Adrenal gland (tissue), 12 donors: ENCODE measurements around the gene ZDHHC24. TPM values are rescaled to one million over a fixed set of nuclear protein-coding genes. Genes with fewer than 3 reads are reported as not detected.

Experiments
- DNase-seq, 7 donors: peaks; one replicate each; pipeline ENCODE4 v3.0.0-alpha.2; 2019 to 2020
- H3K27ac ChIP-seq, 5 donors: fragments of 200-600 bp; sonication (generic) in 4 of 5; 1 replicate in 3 of 5; 2 replicates in 2 of 5; pipeline versions ENCODE4 v1.5.1 to v1.8.0; 2016 to 2020; ENCODE audit warnings: mild to moderate bottlenecking in 1 of 5
- H3K27me3 ChIP-seq: fragments of 200-600 bp; 2 replicates; pipeline ENCODE4 v1.8.0; 2021
- H3K36me3 ChIP-seq, 2 donors: fragments of 200-600 bp; replicated peaks in 1 of 2; 1 replicate in 1 of 2; 2 replicates in 1 of 2; pipeline versions ENCODE4 v1.5.1 to v1.8.0; 2018 to 2022
- H3K4me1 ChIP-seq, 2 donors: fragments of 200-600 bp; replicated peaks in 1 of 2; 1 replicate in 1 of 2; 2 replicates in 1 of 2; pipeline versions ENCODE4 v1.5.1 to v1.8.0; 2018 to 2021
- H3K4me3 ChIP-seq, 4 donors: fragments of 200-600 bp; sonication (generic) in 3 of 4; one replicate each; pipeline ENCODE4 v1.5.1; 2016 to 2018
- H3K9me3 ChIP-seq, 3 donors: fragments of 200-600 bp; sonication (generic) in 1 of 3; replicated peaks in 1 of 3; 1 replicate in 2 of 3; 2 replicates in 1 of 3; pipeline versions ENCODE4 v1.5.1 to v1.8.0; 2016 to 2021
- POLR2A ChIP-seq, 2 donors: fragments of 450-650 bp; IDR thresholded peaks; one replicate each; pipeline ENCODE4 v1.6.1; 2017; ENCODE audit warnings: antibody characterized with exemption in 2 of 2, mild to moderate bottlenecking in 2 of 2, moderate library complexity in 1 of 2
- WGBS, 4 donors: extraction: QIAGEN DNeasy Blood & Tissue Kit in 2 of 4; methylation state at CpG; one replicate each; pipeline versions ENCODE4 v1.1.5 to v1.1.7; 2013 to 2017; 5-methylcytosine and 5-hydroxymethylcytosine counted together
- intact Hi-C, 2 donors: fragments of 100-400 bp; cut with DNase I; formaldehyde crosslinking; loops; one replicate each; pipeline versions ENCODE4 v1.14.1 to v1.15.0; 2022 to 2023
- polyA plus RNA-seq, 3 donors: library from polyadenylated mRNA; stranded (reverse); fragments of 200-250 nt in 2 of 3; fragments of 350-450 nt in 1 of 3; fragmentation: Illumina TruSeq in 1 of 3; extraction: RNeasy Lipid Tissue Mini Kit (QIAGEN cat#74804) in 1 of 3; gene quantifications; one replicate each; pipeline ENCODE4 v1.2.3, GENCODE V29; 2013 to 2014
- total RNA-seq, 9 donors: library from RNA; depleted of rRNA in 4 of 9; stranded (reverse); fragments of >200 nt in 4 of 9; fragments of 120-200 nt in 1 of 9; fragmentation: NEBNext Ultra II Directional in 1 of 9; extraction: Animal tissue kit (Norgen Biotek cat#: 25700) in 1 of 9; gene quantifications; one replicate each; pipeline versions ENCODE4 v1.1.0 to v1.2.4, GENCODE V29; 2013 to 2023
- TF ChIP-seq, protein P1 (sequence below), 6 experiments: fragments of 450-650 bp in 4 of 6; fragments of 200-600 bp in 2 of 6; sonication (generic) in 1 of 6; IDR thresholded peaks; 1 replicate in 5 of 6; 2 replicates in 1 of 6; pipeline versions ENCODE4 v1.5.1 to v1.8.0; 2016 to 2021; ENCODE audit warnings: antibody characterized with exemption in 6 of 6, mild to moderate bottlenecking in 2 of 6, moderate library complexity in 1 of 6
- donor health status: healthy with polysubstance abuse.
- donor health status: Bipolar disorder and iron deficiency.
- donor health status: DM: yes; HTN: yes; CAD: no.
- donor health status: DM: no; HTN: no; CAD: no.
- donor health status: DM: no; HTN: no; CAD: no.
- donor health status: DM: yes; HTN: yes; CAD: no.

Gene ZDHHC24
- total and polyA plus RNA-seq, 12 donors = 8.6 to 34.7 (median 18.8) TPM

DNA sequence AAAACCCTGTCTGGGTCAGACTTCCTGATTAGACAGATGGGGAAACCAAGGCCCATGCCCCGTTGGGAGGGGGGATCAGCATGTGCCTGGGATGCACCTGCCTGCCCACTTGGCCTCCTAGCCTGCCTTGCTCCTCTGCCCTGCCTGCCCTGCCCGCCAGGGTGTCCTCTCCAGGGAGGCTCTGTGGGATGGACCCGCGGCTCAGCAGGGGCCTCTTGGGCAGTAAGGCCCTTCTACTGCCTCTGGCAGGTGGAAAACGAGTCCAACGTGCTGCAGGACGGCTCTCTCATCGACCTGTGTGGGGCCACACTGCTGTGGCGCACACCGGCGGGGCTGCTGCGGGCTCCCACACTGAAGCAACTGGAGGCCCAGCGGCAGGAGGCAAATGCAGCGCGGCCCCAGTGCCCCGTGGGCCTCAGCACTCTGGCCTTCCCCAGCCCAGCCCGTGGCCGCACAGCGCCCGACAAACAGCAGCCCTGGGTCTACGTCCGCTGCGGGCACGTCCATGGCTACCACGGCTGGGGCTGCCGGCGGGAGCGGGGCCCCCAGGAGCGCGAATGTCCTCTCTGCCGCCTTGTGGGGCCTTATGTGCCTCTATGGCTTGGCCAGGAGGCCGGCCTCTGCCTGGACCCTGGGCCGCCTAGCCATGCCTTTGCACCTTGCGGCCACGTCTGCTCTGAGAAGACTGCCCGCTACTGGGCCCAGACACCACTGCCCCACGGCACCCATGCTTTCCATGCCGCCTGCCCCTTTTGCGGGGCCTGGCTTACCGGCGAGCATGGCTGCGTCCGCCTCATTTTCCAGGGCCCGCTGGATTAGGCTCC lies 70.3 kb downstream of the ZDHHC24 start:
- Histone ChIP-seq H3K4me3 (no peak overlapping the region), H3K27ac (no peak overlapping the region), H3K27me3 (no peaks in the 10 kb centered on the region), H3K36me3 (peaks cover 0 to 28% of the 10 kb centered on the region in 2 donors), H3K9me3 (no peaks in the 10 kb centered on the region), H3K4me1 (peaks cover under 1 to 11% of the 10 kb centered on the region in 2 donors)
- no peak for TF ChIP-seq POLR2A (IDR thresholded peaks at IDR 0.05)
- TF ChIP-seq, protein P1, sequence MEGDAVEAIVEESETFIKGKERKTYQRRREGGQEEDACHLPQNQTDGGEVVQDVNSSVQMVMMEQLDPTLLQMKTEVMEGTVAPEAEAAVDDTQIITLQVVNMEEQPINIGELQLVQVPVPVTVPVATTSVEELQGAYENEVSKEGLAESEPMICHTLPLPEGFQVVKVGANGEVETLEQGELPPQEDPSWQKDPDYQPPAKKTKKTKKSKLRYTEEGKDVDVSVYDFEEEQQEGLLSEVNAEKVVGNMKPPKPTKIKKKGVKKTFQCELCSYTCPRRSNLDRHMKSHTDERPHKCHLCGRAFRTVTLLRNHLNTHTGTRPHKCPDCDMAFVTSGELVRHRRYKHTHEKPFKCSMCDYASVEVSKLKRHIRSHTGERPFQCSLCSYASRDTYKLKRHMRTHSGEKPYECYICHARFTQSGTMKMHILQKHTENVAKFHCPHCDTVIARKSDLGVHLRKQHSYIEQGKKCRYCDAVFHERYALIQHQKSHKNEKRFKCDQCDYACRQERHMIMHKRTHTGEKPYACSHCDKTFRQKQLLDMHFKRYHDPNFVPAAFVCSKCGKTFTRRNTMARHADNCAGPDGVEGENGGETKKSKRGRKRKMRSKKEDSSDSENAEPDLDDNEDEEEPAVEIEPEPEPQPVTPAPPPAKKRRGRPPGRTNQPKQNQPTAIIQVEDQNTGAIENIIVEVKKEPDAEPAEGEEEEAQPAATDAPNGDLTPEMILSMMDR (IDR thresholded peaks at IDR 0.05) = no peak
- no peak for DNase-seq
- intact Hi-C loops = no loop called here
- WGBS, 4 donors = 92 to 97% (median 94%) methylated on average over 8 to 44 of the region's 44 CpGs

DNA sequence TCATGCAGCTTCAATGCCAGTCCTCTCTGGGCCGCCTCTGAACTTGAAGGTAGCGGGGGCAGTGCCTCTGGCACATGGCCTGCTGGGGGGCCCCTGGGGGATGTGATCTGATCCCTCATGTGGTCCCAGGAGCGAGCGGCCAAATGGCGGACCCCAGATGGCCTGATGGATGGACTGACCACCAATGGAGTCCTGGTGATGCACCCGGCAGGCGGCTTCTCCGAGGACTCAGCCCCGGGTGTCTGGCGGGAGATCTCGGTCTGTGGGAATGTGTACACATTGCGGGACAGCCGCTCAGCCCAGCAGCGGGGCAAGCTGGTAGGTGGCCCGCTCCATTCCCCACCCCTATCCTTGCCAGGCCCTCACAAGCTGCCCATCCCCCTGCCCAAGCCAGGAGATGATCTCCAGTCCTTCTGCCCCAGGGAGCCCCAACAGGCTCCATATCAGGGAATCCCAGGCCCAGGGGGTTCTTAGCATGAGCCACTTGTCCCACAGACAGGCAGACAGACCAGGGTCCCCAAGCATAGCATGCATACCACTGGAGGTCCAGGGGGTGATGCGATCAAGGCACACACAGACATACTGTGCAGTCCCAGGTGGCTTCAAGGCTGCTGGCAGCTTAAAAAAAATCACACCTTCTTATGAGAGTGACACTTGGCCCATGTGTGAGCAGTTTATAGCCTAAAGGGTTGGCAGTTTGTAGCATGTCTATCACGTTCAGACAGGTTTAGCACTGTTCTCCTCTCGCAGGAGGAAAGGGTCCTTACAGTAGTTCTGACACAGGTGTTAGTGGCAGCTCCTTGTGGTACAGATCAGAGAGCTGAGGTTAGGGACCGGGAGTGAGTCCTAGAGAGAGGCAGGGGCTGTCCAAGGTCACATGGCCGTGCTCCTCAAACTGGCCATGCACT lies 72.0 kb downstream of the ZDHHC24 start:
- peaks cover 0 to 28% of the 10 kb centered on the region in 2 donors for H3K36me3 ChIP-seq
- H3K4me1 ChIP-seq = peaks cover 0 to 6% of the 10 kb centered on the region in 2 donors
- no peak overlapping the region for H3K27ac ChIP-seq
- no peak for DNase-seq
- no peak overlapping the region for H3K4me3 ChIP-seq
- WGBS, 4 donors = 87 to 93% (median 92%) methylated on average over 6 to 20 of the region's 20 CpGs
- intact Hi-C loops = no loop called here
- no peaks in the 10 kb centered on the region for H3K9me3 ChIP-seq
- no peaks in the 10 kb centered on the region for H3K27me3 ChIP-seq
- TF ChIP-seq, protein P1 (IDR thresholded peaks at IDR 0.05) = no peak
- TF ChIP-seq POLR2A (IDR thresholded peaks at IDR 0.05) = no peak

DNA sequence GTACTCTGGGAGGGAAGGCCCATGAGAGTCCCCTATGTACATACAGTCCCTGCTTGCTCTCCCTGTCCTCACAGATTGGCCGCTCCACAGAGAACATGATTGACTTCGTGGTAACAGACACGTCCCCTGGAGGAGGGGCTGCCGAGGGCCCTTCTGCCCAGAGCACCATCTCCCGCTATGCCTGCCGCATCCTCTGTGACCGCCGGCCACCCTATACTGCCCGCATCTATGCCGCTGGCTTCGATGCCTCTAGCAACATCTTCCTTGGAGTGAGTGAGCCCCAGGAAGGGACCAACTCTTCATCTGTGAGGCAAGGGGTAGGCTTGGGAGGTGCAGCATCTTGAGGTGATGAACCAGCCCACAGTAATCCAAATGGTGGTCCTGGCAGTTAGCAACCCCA lies 72.7 kb downstream of the ZDHHC24 start:
- intact Hi-C loops = no loop called here
- H3K36me3 ChIP-seq = peaks cover 0 to 28% of the 10 kb centered on the region in 2 donors
- 86 to 97% (median 93%) methylated on average over 11 of the region's 11 CpGs for WGBS, 4 donors
- no peak for DNase-seq
- H3K4me1 ChIP-seq = peaks cover 0 to under 1% of the 10 kb centered on the region in 2 donors
- no peak overlapping the region for H3K27ac ChIP-seq
- TF ChIP-seq, protein P1 (IDR thresholded peaks at IDR 0.05) = no peak
- TF ChIP-seq POLR2A (IDR thresholded peaks at IDR 0.05) = no peak
- no peak overlapping the region for H3K4me3 ChIP-seq
- H3K27me3 ChIP-seq = no peaks in the 10 kb centered on the region
- no peaks in the 10 kb centered on the region for H3K9me3 ChIP-seq

GRCh38 chr11:66472054-66472453 lies 73.8 kb downstream of the ZDHHC24 start:
- H3K27me3 ChIP-seq = no peaks in the 10 kb centered on the region
- 87 to 91% (median 90%) methylated on average over 9 of the region's 9 CpGs for WGBS, 4 donors
- H3K4me1 ChIP-seq = peaks cover 7 to 10% of the 10 kb centered on the region in 2 donors
- H3K36me3 ChIP-seq = peaks cover 0 to 28% of the 10 kb centered on the region in 2 donors
- no peak for TF ChIP-seq POLR2A (IDR thresholded peaks at IDR 0.05)
- TF ChIP-seq, protein P1 (IDR thresholded peaks at IDR 0.05) = no peak
- no peak overlapping the region for H3K27ac ChIP-seq
- no peak for DNase-seq
- intact Hi-C loops = no loop called here
- H3K4me3 ChIP-seq = no peak overlapping the region
- no peaks in the 10 kb centered on the region for H3K9me3 ChIP-seq
